Left renal cortex interstitium (tissue), 4 donors: Measurements from ENCODE around the gene SAP130. TPM values are rescaled to one million over a fixed set of nuclear protein-coding genes. Genes with fewer than 3 reads are reported as not detected.

Source experiments
- DNase-seq, 4 donors: peaks; one replicate each; pipeline ENCODE4 v3.0.0-alpha.2; 2013; ENCODE audit warnings: low read depth in 4 of 4, low spot score in 2 of 4, missing footprints in 1 of 4
- polyA plus RNA-seq, 4 donors: library from polyadenylated mRNA; unstranded; fragments of 120-200 nt; gene quantifications; one replicate each; pipeline ENCODE4 v1.2.1, GENCODE V29; 2013; ENCODE audit not compliant: insufficient read length in 4 of 4

SAP130 gene
- polyA plus RNA-seq, 4 donors: 24.6 to 30.6 (median 25.9) TPM

GRCh38 chr2:128026448-128027277 lies 1.2 kb downstream of the SAP130 start:
- peak in 1 of 4 donors; percentile 23 for DNase-seq

DNA sequence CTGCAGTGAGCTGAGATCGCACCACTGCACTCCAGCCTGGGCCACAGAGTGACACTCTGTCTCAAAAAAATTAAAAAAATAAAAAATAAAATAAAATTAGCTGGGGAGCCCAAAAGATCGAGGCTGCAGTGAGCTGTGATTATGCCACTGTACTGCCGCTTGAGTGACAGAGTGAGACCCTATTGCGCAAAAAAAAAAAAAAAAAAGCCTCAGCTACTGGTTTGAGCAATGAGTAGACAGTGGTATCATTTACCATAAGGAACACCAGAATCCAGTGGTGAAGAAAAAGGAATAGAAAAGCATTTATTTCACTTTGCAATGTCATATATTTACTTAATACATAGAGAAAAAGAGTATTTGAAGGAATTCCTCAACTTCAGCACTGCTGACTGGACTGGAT lies 3.0 kb downstream of the SAP130 start:
- DNase-seq: no peak

DNA sequence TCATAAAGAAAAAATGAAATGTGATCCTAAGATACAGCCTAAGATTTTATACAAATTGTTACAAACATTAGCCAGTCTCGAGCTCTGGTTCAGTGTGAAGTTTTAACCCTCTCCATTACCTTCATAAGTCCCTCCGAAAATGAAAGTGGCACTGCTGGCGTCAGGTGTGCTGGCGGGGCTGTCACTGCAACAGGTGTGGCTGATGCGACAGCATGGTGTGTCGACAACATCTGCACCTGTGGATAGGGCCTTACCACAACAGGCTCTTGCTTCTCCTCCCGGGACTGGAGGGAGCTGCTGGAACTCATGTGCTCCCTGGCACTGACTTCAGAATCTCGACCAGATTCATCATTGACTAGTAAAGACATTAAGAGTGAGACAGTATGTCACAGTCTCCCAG lies 10.3 kb downstream of the SAP130 start:
- DNase-seq: no peak

DNA sequence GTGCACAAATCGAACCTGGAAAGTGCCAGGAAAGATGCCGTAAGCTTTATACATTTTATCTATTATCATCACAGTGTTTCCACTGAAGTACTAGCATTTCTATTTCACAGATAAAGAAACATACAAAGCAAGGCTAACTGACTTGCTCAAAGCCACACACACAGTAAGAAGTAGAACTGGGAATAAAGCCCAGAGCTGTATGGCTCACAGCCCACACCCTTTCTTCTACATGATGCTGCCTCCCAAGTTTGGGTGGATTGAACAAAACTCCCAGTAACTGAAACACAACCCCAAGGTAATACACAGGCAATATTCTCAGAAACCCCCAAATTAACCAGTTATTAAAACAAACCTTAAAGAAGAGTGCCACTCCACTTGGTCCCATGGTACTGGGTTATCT lies 11.2 kb downstream of the SAP130 start:
- no peak for DNase-seq

GRCh38 chr2:128012698-128013097 lies 15.2 kb downstream of the SAP130 start:
- DNase-seq: no peak

DNA sequence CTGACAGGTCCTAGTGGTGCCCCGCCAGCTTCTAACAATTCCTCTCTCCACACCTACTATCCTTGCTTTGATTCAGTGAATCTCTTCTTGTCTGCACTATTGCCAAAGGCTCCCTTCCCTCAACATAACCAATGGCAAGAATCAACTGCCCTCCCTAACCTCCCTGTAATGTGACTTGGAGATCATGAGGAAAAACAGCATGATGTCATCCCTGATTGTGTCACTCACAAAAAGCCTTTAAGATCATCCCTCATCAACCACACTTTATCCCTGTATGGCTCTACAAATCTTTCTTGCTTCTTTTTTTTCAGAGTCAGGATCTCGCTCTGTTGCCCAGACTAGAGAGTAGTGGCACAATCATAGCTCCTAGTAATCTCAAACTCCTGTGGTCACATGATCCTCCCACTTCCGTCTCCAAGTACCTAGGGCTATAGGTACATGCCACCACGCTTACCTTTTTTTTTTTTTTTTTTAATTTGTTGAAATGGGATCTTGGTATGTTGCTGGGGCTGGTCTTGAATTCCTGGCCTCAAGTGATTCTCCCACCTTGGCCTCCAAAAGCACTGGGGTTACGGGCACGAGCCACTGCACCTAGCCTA lies 19.7 kb downstream of the SAP130 start:
- DNase-seq: no peak

- DNase-seq: no peak
These were observed 23.4 kb downstream of the SAP130 start for GRCh38 chr2:128004509-128004908.

DNA sequence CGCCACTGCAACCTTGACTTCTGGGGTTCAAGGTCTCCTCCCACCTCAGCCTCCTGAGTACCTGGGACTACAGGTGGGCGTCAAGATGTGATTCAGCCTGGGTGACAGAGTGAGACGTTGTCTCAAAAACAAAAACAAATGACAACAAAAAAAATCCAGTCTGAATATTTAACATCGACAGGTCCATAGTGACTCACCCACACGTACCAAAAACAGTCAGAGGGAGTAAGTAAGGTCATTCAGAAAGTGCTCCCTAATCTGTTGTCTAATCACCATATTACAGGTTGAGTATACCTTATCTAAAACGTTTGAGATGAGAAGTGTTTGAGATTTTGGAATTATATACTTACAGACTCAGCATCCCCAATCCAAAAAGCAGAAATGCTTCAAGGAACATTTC lies 24.4 kb downstream of the SAP130 start:
- no peak for DNase-seq

DNA sequence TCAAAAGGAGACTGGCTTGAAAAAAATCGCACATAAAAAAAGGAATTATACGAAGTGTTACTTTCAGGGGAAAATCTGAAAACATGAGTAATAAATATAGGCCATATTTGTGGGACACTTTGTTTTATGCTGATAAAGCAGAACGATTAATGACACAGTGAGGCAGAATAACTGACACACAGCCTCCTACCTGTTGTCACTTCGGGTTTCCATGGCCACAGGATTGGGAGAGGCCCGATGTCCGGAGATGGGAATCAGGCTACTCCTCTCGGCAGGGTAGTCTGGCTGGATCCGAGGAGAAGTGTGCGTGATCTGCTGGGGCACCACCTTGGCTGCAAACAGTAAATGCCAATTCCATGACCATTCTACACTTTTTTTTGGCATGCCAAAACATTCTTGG lies 31.7 kb downstream of the SAP130 start:
- DNase-seq: no peak

DNA sequence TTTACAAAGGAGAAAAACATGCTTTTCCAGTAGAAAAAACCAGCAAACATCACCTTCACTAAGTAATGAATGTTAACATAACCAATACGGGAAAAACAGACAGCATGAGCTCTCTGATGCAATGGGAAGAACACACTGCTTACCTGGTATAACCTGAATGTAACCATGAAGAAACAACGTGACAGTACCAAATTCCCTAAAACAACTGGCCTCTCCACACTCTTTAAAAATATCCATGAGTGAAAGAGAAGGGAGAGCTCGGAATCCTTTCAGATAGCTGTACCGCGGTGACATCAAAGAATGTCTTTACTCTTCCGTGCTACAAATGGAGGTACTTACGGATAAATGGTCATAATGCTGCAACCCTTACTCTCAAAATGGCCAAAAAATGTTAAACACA lies 32.1 kb downstream of the SAP130 start:
- DNase-seq: no peak

DNA sequence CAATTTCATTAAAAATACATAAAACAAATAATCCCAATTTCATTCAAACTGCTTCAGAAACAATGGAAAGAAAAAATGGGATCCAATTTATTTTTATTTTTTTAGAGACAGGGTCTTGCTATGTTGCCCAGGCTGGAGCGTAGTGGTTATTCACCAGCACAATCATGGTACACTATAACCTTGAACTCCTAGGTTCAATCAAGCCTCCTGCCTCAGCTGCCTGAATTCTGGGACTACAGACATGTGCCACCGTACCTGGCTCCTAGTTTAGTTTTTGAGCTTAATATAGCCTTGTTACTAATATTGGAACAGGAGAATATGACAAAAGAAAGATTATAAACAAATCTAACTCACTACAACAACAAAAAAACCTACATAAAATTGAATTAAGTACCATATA lies 34.2 kb downstream of the SAP130 start:
- no peak for DNase-seq

GRCh38 chr2:127991742-127992141 lies 36.1 kb downstream of the SAP130 start:
- DNase-seq: no peak

GRCh38 chr2:127986548-127987079 lies 41.2 kb downstream of the SAP130 start:
- no peak for DNase-seq

DNA sequence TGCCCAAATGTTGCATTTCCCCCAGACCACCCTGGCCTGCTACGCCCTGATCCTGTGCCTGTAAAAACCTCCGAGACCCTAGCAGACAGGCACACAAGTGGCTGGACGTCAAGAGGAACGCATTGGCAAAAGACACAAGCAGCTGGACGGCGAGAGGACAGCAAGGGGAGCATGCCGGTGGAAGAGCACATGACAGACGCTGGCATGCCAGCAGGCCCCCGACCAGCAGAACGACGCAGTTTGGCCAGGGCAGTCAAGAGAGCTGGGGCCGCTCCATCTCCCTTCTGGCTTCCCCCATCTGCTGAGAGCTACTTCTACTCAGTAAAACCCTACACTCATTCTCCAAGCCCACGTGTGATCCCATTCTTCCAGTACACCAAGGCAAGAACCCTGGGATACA lies 42.1 kb downstream of the SAP130 start:
- DNase-seq: no peak

- DNase-seq: no peak
These were observed 42.7 kb downstream of the SAP130 start for GRCh38 chr2:127985026-127985734.

- DNase-seq: no peak
These were observed 43.3 kb downstream of the SAP130 start for GRCh38 chr2:127984551-127984950.

DNA sequence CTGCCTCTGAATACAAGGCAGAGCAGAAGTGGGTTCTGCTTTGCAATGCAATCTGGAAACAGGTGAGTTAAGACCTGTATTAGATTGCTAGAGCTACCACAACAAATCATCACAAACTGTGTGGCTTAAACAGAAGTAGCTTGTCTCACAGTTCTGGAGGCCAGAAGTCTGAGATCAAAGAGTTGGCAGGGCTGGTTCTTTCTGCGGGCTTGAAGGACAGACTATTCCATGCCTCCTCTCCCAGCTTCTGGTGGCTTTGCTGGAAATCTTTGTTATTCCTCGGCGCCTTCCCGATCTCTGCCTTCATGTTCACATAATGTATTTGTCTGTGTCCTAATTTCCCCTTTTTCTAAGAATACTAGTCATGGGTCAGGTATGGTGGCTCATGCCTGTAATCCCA lies 58.4 kb downstream of the SAP130 start:
- no peak for DNase-seq

- DNase-seq: no peak
These were observed 59.1 kb downstream of the SAP130 start for GRCh38 chr2:127968610-127969339.

GRCh38 chr2:127961729-127962128 lies 66.1 kb downstream of the SAP130 start:
- DNase-seq: no peak

GRCh38 chr2:127957240-127957639 lies 70.6 kb downstream of the SAP130 start:
- DNase-seq: no peak

DNA sequence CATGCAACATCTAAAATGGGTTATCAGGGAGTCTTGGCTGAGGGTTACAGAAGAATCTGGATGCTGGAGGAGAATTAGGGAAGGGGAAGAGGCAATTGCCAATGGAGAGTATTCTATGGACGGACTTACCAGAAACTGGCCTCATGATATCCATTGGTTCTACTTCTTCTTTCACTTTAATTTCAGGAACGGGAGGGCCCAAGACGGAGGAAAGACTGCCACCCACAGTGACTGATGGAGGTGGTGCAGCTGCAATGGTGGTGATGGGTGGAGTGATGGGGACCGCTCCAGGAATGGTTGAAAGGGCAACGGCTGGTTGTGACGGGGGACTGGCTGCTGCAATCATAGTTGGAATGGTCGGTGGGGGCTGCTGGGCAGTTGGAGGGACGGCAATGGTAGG lies 73.0 kb downstream of the SAP130 start:
- no peak for DNase-seq
